ENCODE data around the gene PGGHG.
"Not testable (repeated sequence)": the region's sequence is repeated elsewhere in the genome, so short reads cannot be mapped to it uniquely, and the experiment has no call there.

Gene PGGHG

GRCh38 chr11:288478-289397 lies at the start of gene PGGHG:
TSS of gene PGGHG (plus strand) at chr11:289126. CDS start at chr11:289817, 691 bp downstream.
- DNase-seq, result peak; percentile 51 to 63

- DNase-seq, result no peak
These were observed 48.6 kb upstream of the PGGHG start for GRCh38 chr11:240315-240714.

- DNase-seq, result no peak
These were observed 47.3 kb upstream of the PGGHG start for GRCh38 chr11:241634-242033.

- no peak for DNase-seq
These were observed 44.5 kb upstream of the PGGHG start for GRCh38 chr11:244376-244775.

GRCh38 chr11:249062-249461 lies 39.9 kb upstream of the PGGHG start:
- no peak for DNase-seq

- no peak for DNase-seq
These were observed 38.7 kb upstream of the PGGHG start for GRCh38 chr11:250274-250673.

DNA sequence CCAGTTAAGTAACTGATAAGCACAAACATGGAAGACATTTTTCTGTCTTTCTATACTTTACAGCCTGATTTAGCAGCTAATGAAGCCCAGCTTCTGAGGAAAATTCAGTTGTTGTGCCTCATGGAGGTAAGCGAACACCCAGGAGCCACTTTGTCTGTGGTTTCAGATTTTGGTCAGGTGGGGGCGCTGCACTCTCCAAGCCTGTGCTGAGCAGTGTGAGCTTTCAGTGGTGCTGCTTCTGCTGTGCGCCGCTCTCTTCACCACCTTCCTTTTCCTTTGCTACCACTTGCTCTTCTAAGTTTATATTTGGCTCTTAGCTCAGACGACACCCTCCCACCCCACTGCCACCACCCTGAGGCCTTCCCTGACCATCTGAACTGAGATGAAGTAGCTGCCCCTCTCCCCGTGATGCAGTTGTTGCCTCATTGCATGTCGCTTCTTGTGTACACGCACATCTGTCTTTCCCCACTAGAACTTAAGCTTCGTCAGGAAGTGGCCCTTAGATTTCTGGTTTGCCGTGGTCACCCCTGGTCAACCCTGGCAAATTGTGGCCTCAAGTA lies 38.1 kb upstream of the PGGHG start:
- peak; percentile 68 to 84 for DNase-seq

DNA sequence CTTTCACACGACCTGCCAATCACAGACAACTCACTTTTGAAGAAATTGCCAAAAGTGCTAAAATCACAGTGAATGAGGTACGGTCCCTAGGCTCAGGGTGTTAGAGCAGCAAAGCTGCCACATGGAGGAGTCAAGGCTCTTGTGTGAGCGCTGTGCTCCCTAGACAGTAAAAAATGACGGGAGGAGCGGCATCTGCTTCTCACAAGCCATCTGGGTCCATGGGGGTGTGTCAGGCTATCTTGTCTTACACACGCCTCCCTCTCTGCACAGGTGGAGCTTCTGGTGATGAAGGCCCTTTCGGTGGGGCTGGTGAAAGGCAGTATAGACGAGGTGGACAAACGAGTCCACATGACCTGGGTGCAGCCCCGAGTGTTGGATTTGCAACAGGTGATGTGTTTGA lies 37.4 kb upstream of the PGGHG start:
- no peak for DNase-seq

- no peak for DNase-seq
These were observed 36.3 kb upstream of the PGGHG start for GRCh38 chr11:252666-253065.

- DNase-seq, result no peak
These were observed 35.6 kb upstream of the PGGHG start for GRCh38 chr11:253160-253885.

DNA sequence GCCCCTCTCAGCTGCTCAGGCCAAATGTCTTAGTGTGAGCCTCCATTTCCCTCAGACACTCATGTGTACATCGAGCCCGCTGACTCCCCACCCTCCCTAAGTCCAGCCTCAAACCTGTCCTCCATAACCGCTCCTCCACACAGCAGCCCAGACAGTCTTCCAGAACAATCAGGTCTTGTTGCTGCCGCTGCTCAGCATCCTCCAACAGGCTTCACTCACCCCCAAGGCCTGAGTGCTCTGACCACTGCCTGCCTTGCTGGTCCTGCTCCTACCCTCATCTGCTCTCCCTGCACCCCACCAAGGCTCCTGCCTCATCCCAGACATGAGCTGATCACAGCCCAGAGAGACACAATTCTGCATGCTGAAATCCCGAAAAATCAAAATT lies 35.0 kb upstream of the PGGHG start:
- DNase-seq, result no peak

DNA sequence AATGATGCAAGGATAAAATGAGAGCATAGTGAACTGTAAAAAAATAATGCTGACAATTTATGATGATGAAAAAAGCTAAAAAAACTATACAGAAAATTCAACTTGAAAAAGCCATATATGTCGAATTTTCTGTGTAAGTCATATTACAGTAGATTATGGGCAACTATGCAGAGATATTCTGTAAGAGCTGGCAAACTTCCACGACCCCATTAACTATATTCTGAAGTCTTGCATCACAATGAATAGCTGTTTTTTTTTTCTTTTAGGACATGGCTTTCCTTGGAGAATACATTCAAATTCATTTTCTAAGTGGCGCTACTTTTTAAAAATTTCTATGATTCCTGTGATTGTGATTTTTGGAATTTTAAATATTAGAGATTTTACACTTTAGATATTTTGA lies 33.8 kb upstream of the PGGHG start:
- no peak for DNase-seq

- no peak for DNase-seq
These were observed 33.1 kb upstream of the PGGHG start for GRCh38 chr11:255816-256215.

GRCh38 chr11:256952-257737 lies 31.8 kb upstream of the PGGHG start:
- DNase-seq, result no peak

DNA sequence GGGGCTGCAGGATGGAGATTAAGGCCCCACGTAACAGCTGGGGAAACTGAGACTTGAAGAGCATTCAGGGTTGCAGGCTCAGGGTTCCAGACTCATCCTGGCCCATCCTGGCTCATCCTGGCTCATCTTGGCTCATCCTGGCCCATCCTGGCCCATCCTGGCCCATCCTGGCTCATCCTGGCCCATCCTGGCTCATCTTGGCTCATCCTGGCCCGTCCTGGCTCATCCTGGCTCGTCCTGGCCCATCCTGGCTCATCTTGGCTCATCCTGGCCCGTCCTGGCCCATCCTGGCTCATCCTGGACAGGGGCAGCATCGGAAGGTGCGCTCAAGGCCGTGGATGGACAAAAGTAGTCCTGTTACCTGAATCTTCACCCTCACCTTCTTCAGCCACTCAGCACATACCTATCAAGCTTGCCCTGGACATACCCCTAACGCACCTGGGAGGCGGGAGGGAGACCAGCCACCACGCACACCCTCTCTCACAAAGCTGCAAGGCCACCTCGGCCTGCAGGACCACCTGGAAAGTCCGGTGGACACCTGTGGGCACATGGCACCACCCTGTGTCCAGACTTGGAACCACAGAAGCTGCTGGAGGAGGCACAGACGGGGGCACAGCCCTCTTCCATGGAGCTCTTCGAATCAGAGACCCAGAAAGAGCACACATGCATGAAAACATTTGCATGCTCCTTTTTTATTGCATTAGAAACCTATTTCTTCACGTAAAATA lies 31.0 kb upstream of the PGGHG start:
- DNase-seq, result no peak

DNA sequence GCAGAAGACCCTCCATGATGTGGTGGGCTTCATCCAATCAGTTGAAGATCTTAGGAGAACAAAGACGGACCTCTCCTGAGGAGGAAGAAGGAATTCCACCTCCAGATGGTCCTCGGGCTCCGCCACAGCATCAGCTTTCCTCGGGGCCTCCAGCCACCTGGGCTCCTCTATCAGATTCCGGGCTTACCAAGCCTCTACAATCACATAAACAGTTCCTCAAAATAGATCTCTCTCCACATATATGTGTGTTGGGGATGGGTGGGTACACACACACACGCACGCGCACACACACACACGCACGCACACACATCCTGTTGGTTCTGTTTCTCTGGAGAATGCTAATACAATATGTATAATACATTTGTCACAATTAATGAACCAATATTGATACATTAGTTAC lies 29.5 kb upstream of the PGGHG start:
- DNase-seq, result no peak

DNA sequence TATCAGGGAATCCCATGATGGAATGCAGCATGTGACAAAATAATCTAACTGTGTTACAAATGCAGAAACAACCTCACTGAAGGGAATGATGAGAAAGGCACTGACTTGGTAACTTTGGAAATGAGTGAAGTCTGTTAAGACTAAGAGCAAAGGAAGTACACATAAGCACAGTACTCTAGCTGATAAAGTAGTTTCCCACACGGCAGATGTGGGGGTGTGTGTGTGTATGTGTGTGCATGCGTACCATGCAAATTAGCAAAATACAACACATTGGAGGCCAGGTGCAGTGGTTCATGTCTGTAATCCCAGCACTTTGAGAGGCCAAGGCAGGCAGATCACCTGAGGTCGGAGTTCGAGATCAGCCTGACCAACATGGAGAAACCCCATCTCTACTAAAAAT lies 27.3 kb upstream of the PGGHG start:
- no peak for DNase-seq

DNA sequence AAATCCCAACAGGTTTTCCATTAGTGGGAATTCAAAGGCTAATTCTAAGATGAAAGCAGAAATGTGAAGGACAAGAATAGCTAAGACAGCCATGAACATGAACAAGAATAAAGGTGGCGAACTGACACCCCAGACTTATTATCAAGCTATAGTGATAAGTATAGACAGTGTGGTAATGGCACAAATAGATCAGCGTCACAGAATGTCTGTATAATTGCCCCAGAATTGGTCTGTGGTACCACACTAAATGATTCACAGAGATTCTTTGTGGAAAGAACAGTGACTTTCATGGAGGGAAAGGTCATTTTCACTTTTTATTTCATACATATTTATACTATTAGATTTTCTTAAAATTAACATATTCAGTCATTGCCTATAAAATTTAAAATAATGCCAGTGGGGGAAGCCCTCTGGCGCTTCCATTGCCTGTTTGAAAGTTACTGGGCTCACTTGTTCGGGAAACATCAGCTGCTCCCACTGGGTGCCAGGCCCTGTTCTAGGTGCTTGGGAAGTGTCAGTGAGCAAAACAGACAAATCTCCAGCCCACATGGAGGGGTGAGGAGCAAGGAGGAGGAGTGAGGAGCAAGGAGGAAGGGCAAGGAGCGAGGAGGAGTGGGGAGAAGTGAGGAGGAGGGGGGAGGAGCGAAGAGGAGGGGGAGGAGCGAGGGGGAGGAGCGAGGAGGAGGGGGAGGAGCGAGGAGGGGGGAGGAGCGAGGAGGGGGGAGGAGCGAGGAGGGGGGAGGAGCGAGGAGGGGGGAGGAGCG lies 22.1 kb upstream of the PGGHG start:
- peak; percentile 24 to 45 for DNase-seq

DNA sequence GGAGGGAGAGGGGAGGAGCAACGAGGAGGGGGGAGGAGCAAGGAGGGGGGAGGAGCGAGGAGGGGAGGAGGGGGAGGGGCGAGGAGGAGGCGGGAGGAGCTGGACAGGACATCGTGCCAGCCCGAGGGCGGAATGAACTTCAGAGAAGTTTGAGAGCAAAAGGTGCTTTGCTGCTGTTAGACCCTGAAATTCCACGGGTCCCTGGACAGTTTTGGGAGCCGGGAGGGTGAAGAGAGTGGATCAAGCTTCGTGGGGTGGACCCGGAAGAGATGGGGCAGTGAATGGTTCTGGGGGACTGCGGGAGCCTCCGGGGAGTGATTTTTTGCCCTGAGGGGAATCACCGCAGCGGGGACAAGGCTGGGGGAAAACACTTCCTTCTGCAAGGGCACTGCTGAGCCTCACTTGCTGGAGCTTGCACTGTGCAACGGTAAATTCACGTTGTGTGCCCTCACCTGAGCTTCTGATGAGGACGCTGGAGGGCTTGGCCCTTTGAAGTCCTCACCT lies 21.4 kb upstream of the PGGHG start:
- peak; percentile 38 to 53 for DNase-seq

GRCh38 chr11:268716-269145 lies 20.2 kb upstream of the PGGHG start:
- not testable (repeated sequence) for DNase-seq

Measured in activated CD4-positive, alpha-beta T cell treated with anti-CD3 and anti-CD28 coated beads for 4 hours (primary cell).